ENCODE results near the gene HRH1.

The HRH1 gene

GRCh38 chr3:11284011-11284410, 129.7 kb downstream of the HRH1 start:
- no peak for DNase-seq (ENCODE audit: low spot score)

GRCh38 chr3:11285471-11285870, 131.2 kb downstream of the HRH1 start:
- DNase-seq (ENCODE audit: low spot score), result no peak

GRCh38 chr3:11287404-11287803, 133.1 kb downstream of the HRH1 start:
- no peak for DNase-seq (ENCODE audit: low spot score)

GRCh38 chr3:11288021-11288491, 133.8 kb downstream of the HRH1 start:
- no peak for DNase-seq (ENCODE audit: low spot score)

- DNase-seq (ENCODE audit: low spot score), result no peak
Measured at GRCh38 chr3:11288786-11289637, 134.7 kb downstream of the HRH1 start.

GRCh38 chr3:11289864-11290263, 135.6 kb downstream of the HRH1 start:
- no peak for DNase-seq (ENCODE audit: low spot score)

GRCh38 chr3:11290743-11291680, 136.7 kb downstream of the HRH1 start:
- no peak for DNase-seq (ENCODE audit: low spot score)

- no peak for DNase-seq (ENCODE audit: low spot score)
Measured at GRCh38 chr3:11291808-11292207, 137.5 kb downstream of the HRH1 start.

GRCh38 chr3:11297126-11297525, 142.8 kb downstream of the HRH1 start:
- DNase-seq (ENCODE audit: low spot score), result no peak

GRCh38 chr3:11300970-11301369, 146.7 kb downstream of the HRH1 start:
- no peak for DNase-seq (ENCODE audit: low spot score)

- no peak for DNase-seq (ENCODE audit: low spot score)
Measured at GRCh38 chr3:11302444-11302843, 148.2 kb downstream of the HRH1 start.

- no peak for DNase-seq (ENCODE audit: low spot score)
Measured at GRCh38 chr3:11304175-11304574, 149.9 kb downstream of the HRH1 start.

GRCh38 chr3:11305509-11305908, 151.2 kb downstream of the HRH1 start:
- DNase-seq (ENCODE audit: low spot score), result no peak

GRCh38 chr3:11306817-11307589, 152.7 kb downstream of the HRH1 start:
- DNase-seq (ENCODE audit: low spot score), result no peak

- DNase-seq (ENCODE audit: low spot score), result no peak
Measured at GRCh38 chr3:11307830-11308432, 153.6 kb downstream of the HRH1 start.

GRCh38 chr3:11310258-11310657, 156.0 kb downstream of the HRH1 start:
- DNase-seq (ENCODE audit: low spot score), result no peak

GRCh38 chr3:11312166-11312565, 157.9 kb downstream of the HRH1 start:
- DNase-seq (ENCODE audit: low spot score), result no peak
